ENCODE data around the gene STPG4. TPM values are rescaled to one million over a fixed set of nuclear protein-coding genes. Genes with fewer than 3 reads are reported as not detected.
A peak's percentile ranks its signal among the peaks of the same experiment; 100 is the strongest.

Gene STPG4
- total RNA-seq, 1 experiment from 2014 or later, result 8.7 TPM

DNA sequence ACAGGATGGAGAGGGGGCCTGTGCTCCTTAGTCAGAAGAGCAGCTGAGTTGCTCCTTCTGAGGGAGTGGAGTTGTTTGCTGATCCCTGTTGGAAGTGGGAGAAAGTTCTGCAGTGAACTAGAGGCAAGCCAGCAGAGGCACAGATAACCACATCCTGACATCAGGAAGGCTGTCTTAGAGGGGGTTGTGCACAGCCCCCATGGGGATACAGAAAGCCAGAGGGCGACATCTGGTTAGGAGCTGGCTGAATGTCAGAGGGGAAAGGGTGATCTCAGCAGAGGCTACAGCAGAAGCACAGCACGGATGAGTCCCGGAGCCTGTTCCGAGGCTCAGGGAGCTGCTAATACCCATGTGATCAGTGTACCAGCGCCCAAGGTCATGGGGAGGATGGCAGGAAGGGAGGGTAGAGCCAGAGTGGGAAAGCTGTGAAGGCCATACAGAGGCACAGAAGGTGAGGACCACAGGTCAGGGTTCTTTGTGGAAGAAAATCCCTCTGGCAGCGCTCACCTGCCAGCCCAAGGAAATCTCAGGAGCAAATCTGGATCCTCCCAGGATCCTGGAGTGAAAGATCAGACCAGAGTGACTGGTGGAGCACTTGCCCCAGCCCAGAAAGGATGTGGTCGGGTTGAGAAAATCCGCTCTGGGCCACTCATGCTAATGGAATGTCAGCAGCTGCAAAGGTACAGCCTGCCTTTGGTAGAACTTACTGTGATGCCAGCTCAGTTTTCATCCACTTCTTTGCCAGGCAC lies 111.8 kb downstream of the STPG4 start:
- Histone ChIP-seq H3K9me2 (ENCODE audit: insufficient read depth) (no peaks in the 10 kb centered on the region), H3K9me3 (ENCODE audit: insufficient read depth, low read depth) (no peaks in the 10 kb centered on the region), H3F3A (ENCODE audit: insufficient read depth, low read depth) (peaks cover 38% of the 10 kb centered on the region), H2AFZ (no peak overlapping the region), H3K36me3 (ENCODE audit: low read depth) (peaks cover 13% of the 10 kb centered on the region), H3K27me3 (ENCODE audit: insufficient read depth, low read depth) (no peaks in the 10 kb centered on the region), H4K20me1 (ENCODE audit: insufficient read depth) (no peaks in the 10 kb centered on the region), H3K4me2 (peak overlapping the region; percentile 78), H3K79me2 (ENCODE audit: low read depth) (peaks cover 24% of the 10 kb centered on the region), H3K27ac (peak overlapping the region; percentile 89), H3K4me1 (replicated peaks; ENCODE audit: insufficient read depth) (peaks cover 65% of the 10 kb centered on the region), H3K4me3 (peak overlapping the region; percentile 45)
- POLR2A ChIA-PET (ENCODE audit: unreplicated experiment), result interaction anchor here (0.5 to 1.0 kb wide), 10 partner anchors 13 to 1924 kb away, joined by 3 to 10 read pairs (median 3); no protein-coding TSS in a partner anchor
- CTCF ChIA-PET, result interaction anchor here (0.7 to 1.5 kb wide), 4 partner anchors 11 to 280 kb away, joined by 3 to 4 read pairs (median 3); no protein-coding TSS in a partner anchor
- peak; percentile 91 to 99 for DNase-seq
- intact Hi-C loops (cut with micrococcal nuclease; ENCODE audit: unreplicated experiment), result loop anchor here (1.0 kb wide), 3 partner anchors 26 to 33 kb away; no protein-coding TSS in a partner anchor
- BruUV-seq (replicated peaks), result TSS peak; percentile 91
- TF ChIP-seq, protein P1, sequence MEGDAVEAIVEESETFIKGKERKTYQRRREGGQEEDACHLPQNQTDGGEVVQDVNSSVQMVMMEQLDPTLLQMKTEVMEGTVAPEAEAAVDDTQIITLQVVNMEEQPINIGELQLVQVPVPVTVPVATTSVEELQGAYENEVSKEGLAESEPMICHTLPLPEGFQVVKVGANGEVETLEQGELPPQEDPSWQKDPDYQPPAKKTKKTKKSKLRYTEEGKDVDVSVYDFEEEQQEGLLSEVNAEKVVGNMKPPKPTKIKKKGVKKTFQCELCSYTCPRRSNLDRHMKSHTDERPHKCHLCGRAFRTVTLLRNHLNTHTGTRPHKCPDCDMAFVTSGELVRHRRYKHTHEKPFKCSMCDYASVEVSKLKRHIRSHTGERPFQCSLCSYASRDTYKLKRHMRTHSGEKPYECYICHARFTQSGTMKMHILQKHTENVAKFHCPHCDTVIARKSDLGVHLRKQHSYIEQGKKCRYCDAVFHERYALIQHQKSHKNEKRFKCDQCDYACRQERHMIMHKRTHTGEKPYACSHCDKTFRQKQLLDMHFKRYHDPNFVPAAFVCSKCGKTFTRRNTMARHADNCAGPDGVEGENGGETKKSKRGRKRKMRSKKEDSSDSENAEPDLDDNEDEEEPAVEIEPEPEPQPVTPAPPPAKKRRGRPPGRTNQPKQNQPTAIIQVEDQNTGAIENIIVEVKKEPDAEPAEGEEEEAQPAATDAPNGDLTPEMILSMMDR (conservative IDR thresholded peaks at IDR 0.05), result 0 out of 2 replicates have a peak, but pooled peaks have one; percentile 24
- no peak for TF ChIP-seq EZH2 (IDR thresholded peaks at IDR 0.05; ENCODE audit: low read depth)

DNA sequence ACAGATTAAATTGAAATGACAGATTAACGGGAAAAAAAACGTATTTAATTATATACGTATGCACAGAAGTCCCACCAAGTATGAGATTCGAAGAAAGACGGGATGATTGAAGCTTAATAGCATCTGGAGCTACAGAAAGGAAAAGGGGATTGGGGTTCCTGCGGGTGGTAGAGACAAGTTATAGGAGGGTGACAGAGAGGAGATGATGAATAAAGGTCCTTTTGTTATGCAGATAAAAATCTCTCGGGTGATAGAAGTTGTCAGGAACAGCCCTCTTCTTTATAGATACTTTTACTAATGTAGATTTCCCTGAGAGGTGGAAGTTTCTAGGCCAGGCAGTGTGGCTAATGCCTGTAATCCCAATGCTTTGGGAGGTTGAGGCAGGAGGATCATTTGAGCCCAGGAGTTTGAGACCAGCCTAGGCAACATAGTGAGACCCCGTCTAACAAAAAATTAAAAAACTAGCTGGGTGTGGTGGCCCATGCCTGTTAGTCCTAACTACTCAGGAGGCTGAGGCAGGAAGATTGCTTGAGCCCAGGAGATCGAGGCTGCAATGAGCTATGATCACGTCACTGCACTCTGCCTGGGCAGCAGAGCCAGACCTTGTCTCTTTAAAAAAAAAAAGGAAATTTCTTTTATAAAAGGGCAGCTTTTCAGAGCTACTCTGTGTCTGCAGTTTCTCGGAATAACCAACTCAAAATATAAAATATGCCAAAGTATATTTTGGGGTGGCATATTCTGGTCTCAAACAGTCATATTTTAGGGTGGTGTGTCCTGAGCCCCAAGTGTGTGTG lies 113.0 kb downstream of the STPG4 start:
- POLR2A ChIA-PET (ENCODE audit: unreplicated experiment), result interaction anchor here (0.7 kb wide), 1 partner anchor 23 kb away, joined by 9 read pairs; no protein-coding TSS in a partner anchor
- H3K4me1 ChIP-seq (replicated peaks; ENCODE audit: insufficient read depth), result peaks cover 71% of the 10 kb centered on the region
- peaks cover 29% of the 10 kb centered on the region for H3K79me2 ChIP-seq (ENCODE audit: low read depth)
- no peak for DNase-seq
- no TSS peak for BruUV-seq (replicated peaks)
- no peak overlapping the region for H2AFZ ChIP-seq
- no peaks in the 10 kb centered on the region for H4K20me1 ChIP-seq (ENCODE audit: insufficient read depth)
- peaks cover 38% of the 10 kb centered on the region for H3F3A ChIP-seq (ENCODE audit: insufficient read depth, low read depth)
- H3K27me3 ChIP-seq (ENCODE audit: insufficient read depth, low read depth), result no peaks in the 10 kb centered on the region
- CTCF ChIA-PET, result interaction anchor here (0.5 kb wide), 1 partner anchor 37 kb away, joined by 7 read pairs; no protein-coding TSS in a partner anchor
- TF ChIP-seq, protein P1 (conservative IDR thresholded peaks at IDR 0.05), result no peak
- TF ChIP-seq EZH2 (IDR thresholded peaks at IDR 0.05; ENCODE audit: low read depth), result no peak
- peak overlapping the region; percentile 78 for H3K4me2 ChIP-seq
- H3K9me3 ChIP-seq (ENCODE audit: insufficient read depth, low read depth), result no peaks in the 10 kb centered on the region
- H3K4me3 ChIP-seq, result peak overlapping the region; percentile 45; the same call in 1 of the 2 replicates
- peaks cover 20% of the 10 kb centered on the region for H3K36me3 ChIP-seq (ENCODE audit: low read depth)
- H3K27ac ChIP-seq, result peak overlapping the region; percentile 89
- H3K9me2 ChIP-seq (ENCODE audit: insufficient read depth), result no peaks in the 10 kb centered on the region
- intact Hi-C loops (cut with micrococcal nuclease; ENCODE audit: unreplicated experiment), result no loop called here

DNA sequence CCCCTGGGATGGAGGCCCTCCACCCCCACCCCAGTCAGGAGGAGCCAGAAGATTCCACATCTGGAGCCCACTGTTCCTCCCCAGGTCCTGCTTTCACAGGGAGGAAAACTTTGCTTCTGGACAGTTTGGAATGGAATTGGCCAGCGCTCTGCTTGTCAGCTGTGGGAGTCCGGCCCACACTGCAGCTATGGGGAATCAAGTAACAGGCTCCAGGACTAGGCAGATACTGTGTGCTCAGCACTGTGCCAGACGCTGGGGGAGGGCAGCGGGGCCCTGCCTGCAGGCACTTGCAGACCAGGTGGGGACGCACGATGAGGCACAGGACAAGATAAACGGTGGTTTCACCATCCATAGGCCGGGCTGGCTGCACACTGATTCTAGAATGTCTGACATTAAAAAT lies 114.0 kb downstream of the STPG4 start:
- H2AFZ ChIP-seq, result no peak overlapping the region
- H3F3A ChIP-seq (ENCODE audit: insufficient read depth, low read depth), result peaks cover 41% of the 10 kb centered on the region
- H4K20me1 ChIP-seq (ENCODE audit: insufficient read depth), result no peaks in the 10 kb centered on the region
- H3K79me2 ChIP-seq (ENCODE audit: low read depth), result peaks cover 39% of the 10 kb centered on the region
- no peaks in the 10 kb centered on the region for H3K9me2 ChIP-seq (ENCODE audit: insufficient read depth)
- ChIA-PET POLR2A (ENCODE audit: unreplicated experiment) (no interaction called here), CTCF (no interaction called here)
- BruUV-seq (replicated peaks), result no TSS peak
- peak overlapping the region; percentile 89 for H3K27ac ChIP-seq
- peaks cover 22% of the 10 kb centered on the region for H3K36me3 ChIP-seq (ENCODE audit: low read depth)
- H3K4me1 ChIP-seq (replicated peaks; ENCODE audit: insufficient read depth), result peaks cover 80% of the 10 kb centered on the region
- intact Hi-C loops (cut with micrococcal nuclease; ENCODE audit: unreplicated experiment), result no loop called here
- peak overlapping the region; percentile 78; the same call in 1 of the 2 replicates for H3K4me2 ChIP-seq
- no peak for DNase-seq
- no peak overlapping the region for H3K4me3 ChIP-seq
- TF ChIP-seq EZH2 (IDR thresholded peaks at IDR 0.05; ENCODE audit: low read depth), result no peak
- TF ChIP-seq, protein P1 (conservative IDR thresholded peaks at IDR 0.05), result no peak
- no peaks in the 10 kb centered on the region for H3K27me3 ChIP-seq (ENCODE audit: insufficient read depth, low read depth)
- no peaks in the 10 kb centered on the region for H3K9me3 ChIP-seq (ENCODE audit: insufficient read depth, low read depth)
